Measurements from ENCODE around the gene POLE. TPM values are rescaled to one million over a fixed set of nuclear protein-coding genes. Genes with fewer than 3 reads are reported as not detected.

The POLE gene
- total RNA-seq, 4 donors from 2014 or later, result 17.8 to 42.4 (median 27.0) TPM

GRCh38 chr12:132597333-132598316 is 89.5 kb downstream of the POLE start:
- DNase-seq, result no peak
- Histone ChIP-seq H3K36me3 (no peaks in the 10 kb centered on the region), H3K27ac (no peak overlapping the region), H3K9me3 (no peaks in the 10 kb centered on the region), H3K4me1 (peaks cover 12 to 52% (median 18%) of the 10 kb centered on the region in 3 donors), H3K27me3 (peaks cover 0 to 48% (median 0%) of the 10 kb centered on the region in 4 donors), H3K4me3 (peak overlapping the region in 3 of 4 donors; percentile 30 to 41 (median 39))
- intact Hi-C loops (cut with DNase I), result no loop called here
- no peak for TF ChIP-seq CTCF (IDR thresholded peaks at IDR 0.05)
- no peak for TF ChIP-seq POLR2A (IDR thresholded peaks at IDR 0.05)
- WGBS, 2 donors, result 5 to 10% methylated on average over 16 to 20 of the region's 58 CpGs

- TF ChIP-seq POLR2A (IDR thresholded peaks at IDR 0.05), result no peak
- no peak for TF ChIP-seq CTCF (IDR thresholded peaks at IDR 0.05)
- Histone ChIP-seq H3K27ac (no peak overlapping the region), H3K4me1 (peaks cover 9 to 38% (median 16%) of the 10 kb centered on the region in 3 donors), H3K27me3 (peaks cover 0 to 47% (median 0%) of the 10 kb centered on the region in 4 donors), H3K36me3 (no peaks in the 10 kb centered on the region), H3K9me3 (no peaks in the 10 kb centered on the region), H3K4me3 (no peak overlapping the region)
- no peak for DNase-seq
- intact Hi-C loops (cut with DNase I), result no loop called here
- 83 to 100% methylated on average over 1 to 6 of the region's 18 CpGs for WGBS, 2 donors
Observed at GRCh38 chr12:132596016-132596415, 91.1 kb downstream of the POLE start.

GRCh38 chr12:132595183-132595582 is 92.0 kb downstream of the POLE start:
- no peaks in the 10 kb centered on the region for H3K36me3 ChIP-seq
- TF ChIP-seq CTCF (IDR thresholded peaks at IDR 0.05) (no peak), POLR2A (IDR thresholded peaks at IDR 0.05) (no peak)

GRCh38 chr12:132593938-132594358 is 93.2 kb downstream of the POLE start:
- Histone ChIP-seq H3K27ac (no peak overlapping the region), H3K4me3 (peak overlapping the region in 1 of 4 donors; percentile 31), H3K9me3 (no peaks in the 10 kb centered on the region), H3K27me3 (peaks cover 0 to 32% (median 0%) of the 10 kb centered on the region in 4 donors), H3K4me1 (peaks cover 4 to 22% (median 5%) of the 10 kb centered on the region in 3 donors), H3K36me3 (no peaks in the 10 kb centered on the region)
- TF ChIP-seq CTCF (IDR thresholded peaks at IDR 0.05) (no peak), POLR2A (IDR thresholded peaks at IDR 0.05) (no peak)
- intact Hi-C loops (cut with DNase I), result no loop called here
- DNase-seq, result no peak
- 9 to 17% methylated on average over 11 of the region's 11 CpGs for WGBS, 2 donors

More at GRCh38 chr12:132595183-132595582, 92.0 kb downstream of the POLE start:
- Histone ChIP-seq H3K9me3 (no peaks in the 10 kb centered on the region), H3K27ac (no peak overlapping the region), H3K27me3 (peaks cover 0 to 39% (median 0%) of the 10 kb centered on the region in 4 donors), H3K4me3 (no peak overlapping the region), H3K4me1 (peaks cover 4 to 30% (median 9%) of the 10 kb centered on the region in 3 donors)
- WGBS, 2 donors, result 72 to 82% methylated on average over 5 to 10 of the region's 11 CpGs
- no peak for DNase-seq
- intact Hi-C loops (cut with DNase I), result no loop called here

GRCh38 chr12:132593521-132593920 is 93.6 kb downstream of the POLE start:
- Histone ChIP-seq H3K27me3 (peaks cover 0 to 36% (median 0%) of the 10 kb centered on the region in 4 donors), H3K4me3 (peak overlapping the region in 2 of 4 donors; percentile 8 to 31), H3K36me3 (no peaks in the 10 kb centered on the region), H3K9me3 (no peaks in the 10 kb centered on the region), H3K4me1 (peaks cover 4 to 17% (median 5%) of the 10 kb centered on the region in 3 donors), H3K27ac (no peak overlapping the region)
- WGBS, 2 donors, result 80% methylated on average over 1 of the region's 18 CpGs; no CpG with 5 or more reads in 1 of the 2 donors
- TF ChIP-seq POLR2A (IDR thresholded peaks at IDR 0.05) (no peak), CTCF (IDR thresholded peaks at IDR 0.05) (no peak)
- no peak for DNase-seq
- intact Hi-C loops (cut with DNase I), result no loop called here

Data from esophagus squamous epithelium (tissue), 5 donors.